ENCODE data around the gene CD37. TPM values are rescaled to one million over a fixed set of nuclear protein-coding genes. Genes with fewer than 3 reads are reported as not detected.

CD37 gene
- total RNA-seq, 1 donor from 2014 or later, result not detected

DNA sequence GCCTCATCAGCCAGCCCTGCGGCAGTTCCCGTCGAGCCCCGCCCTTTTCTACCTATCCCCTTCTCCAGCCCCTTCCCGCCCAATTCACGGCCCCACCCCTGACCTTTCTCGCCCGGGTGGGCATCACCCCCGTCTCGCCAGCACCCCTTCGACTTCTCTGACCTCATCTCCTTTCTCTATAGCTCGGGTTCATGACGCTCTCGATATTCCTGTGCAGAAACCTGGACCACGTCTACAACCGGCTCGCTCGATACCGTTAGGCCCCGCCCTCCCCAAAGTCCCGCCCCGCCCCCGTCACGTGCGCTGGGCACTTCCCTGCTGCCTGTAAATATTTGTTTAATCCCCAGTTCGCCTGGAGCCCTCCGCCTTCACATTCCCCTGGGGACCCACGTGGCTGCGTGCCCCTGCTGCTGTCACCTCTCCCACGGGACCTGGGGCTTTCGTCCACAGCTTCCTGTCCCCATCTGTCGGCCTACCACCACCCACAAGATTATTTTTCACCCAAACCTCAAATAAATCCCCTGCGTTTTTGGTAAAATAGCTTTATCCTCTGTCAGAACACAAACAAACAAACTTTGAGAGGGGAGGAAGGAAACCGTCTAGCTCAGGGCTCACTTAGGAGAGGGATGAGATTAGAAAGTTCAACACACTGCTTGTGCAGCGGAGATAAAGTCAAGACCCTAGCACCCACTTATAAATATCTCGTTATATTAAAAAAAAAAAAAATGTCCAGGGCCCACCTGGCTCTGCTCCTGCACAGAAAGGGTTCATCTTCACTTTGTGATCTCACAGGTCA lies 5.1 kb downstream of the CD37 start:
- no peak overlapping the region for H3K27ac Mint-ChIP-seq (ENCODE audit: unreplicated experiment)
- H3K36me3 Mint-ChIP-seq (ENCODE audit: unreplicated experiment), result peaks cover 41% of the 10 kb centered on the region
- no peaks in the 10 kb centered on the region for H3K27me3 Mint-ChIP-seq (ENCODE audit: unreplicated experiment)
- peaks cover 3% of the 10 kb centered on the region for H3K4me1 Mint-ChIP-seq (ENCODE audit: unreplicated experiment)
- TF ChIP-seq, protein P1, sequence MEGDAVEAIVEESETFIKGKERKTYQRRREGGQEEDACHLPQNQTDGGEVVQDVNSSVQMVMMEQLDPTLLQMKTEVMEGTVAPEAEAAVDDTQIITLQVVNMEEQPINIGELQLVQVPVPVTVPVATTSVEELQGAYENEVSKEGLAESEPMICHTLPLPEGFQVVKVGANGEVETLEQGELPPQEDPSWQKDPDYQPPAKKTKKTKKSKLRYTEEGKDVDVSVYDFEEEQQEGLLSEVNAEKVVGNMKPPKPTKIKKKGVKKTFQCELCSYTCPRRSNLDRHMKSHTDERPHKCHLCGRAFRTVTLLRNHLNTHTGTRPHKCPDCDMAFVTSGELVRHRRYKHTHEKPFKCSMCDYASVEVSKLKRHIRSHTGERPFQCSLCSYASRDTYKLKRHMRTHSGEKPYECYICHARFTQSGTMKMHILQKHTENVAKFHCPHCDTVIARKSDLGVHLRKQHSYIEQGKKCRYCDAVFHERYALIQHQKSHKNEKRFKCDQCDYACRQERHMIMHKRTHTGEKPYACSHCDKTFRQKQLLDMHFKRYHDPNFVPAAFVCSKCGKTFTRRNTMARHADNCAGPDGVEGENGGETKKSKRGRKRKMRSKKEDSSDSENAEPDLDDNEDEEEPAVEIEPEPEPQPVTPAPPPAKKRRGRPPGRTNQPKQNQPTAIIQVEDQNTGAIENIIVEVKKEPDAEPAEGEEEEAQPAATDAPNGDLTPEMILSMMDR (IDR thresholded peaks at IDR 0.05), result no peak
- no peaks in the 10 kb centered on the region for H3K9me3 Mint-ChIP-seq (ENCODE audit: unreplicated experiment)
- no peak for DNase-seq (ENCODE audit: extremely low spot score, unreplicated experiment)
- H3K4me3 Mint-ChIP-seq (ENCODE audit: unreplicated experiment), result no peak overlapping the region

DNA sequence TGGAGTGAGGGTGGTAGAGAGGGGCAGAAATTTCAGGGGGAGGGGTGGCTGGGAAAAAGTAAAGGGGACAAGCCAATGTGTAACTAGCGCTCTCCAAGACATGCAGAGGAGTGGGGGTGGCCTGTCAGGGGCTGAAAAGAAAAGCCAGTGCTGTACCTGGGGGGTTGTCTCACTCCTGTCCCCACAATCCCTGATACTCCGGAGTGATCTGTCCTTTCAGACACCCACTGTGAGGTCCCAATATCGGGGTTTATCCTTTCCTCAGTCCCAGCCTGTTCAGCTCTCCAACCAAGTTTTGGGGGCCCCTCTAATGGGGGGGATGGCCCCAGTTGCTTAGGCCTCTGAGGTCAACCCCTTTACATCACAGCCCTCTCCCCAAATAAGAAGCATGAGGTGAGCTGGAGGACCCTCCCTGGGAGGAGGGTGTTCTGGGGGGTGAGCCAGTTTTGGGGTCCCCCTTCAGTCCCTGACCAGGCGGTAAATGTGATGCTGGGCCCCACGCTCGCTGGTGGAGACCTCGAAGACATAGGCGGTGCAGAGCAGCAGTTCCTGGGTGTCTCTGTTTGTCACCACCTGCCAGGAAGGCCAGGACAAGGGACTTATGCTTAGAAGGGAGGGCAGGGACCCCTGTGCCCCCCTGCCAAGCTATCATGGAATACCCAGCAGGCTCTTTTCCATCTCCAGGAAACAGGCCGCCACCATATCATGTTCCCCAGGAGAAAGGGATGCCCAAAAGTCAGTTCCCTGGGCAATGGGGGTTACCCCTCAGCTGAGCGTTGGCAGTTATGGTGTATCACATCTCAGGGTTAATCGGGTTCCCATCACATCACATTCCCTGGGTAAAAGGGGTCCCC lies 5.9 kb downstream of the CD37 start:
- peaks cover 3% of the 10 kb centered on the region for H3K4me1 Mint-ChIP-seq (ENCODE audit: unreplicated experiment)
- TF ChIP-seq, protein P1 (IDR thresholded peaks at IDR 0.05), result no peak
- no peak for DNase-seq (ENCODE audit: extremely low spot score, unreplicated experiment)
- no peaks in the 10 kb centered on the region for H3K27me3 Mint-ChIP-seq (ENCODE audit: unreplicated experiment)
- no peaks in the 10 kb centered on the region for H3K9me3 Mint-ChIP-seq (ENCODE audit: unreplicated experiment)
- peaks cover 45% of the 10 kb centered on the region for H3K36me3 Mint-ChIP-seq (ENCODE audit: unreplicated experiment)
- H3K4me3 Mint-ChIP-seq (ENCODE audit: unreplicated experiment), result no peak overlapping the region
- no peak overlapping the region for H3K27ac Mint-ChIP-seq (ENCODE audit: unreplicated experiment)

DNA sequence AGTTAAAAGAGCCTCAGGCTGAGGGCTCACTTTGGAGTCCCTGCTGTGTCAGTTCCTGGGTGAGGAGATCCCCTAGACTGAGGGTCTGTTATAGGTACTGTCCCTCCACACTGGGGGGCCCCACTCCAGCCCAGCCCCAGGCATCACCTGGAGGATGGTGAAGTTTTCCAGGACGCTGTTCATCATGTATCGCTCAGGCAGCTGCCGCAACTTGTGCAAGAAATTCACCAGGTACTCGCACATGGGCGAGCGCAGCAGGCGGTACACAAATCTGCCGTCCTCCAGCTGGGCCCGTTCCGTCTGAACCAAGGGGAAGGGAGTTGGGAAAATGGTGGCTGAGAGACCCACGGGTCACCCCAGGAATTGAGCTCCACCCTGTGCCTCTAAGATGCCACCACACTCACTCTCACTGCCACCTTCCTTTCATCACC lies 7.1 kb downstream of the CD37 start:
- no peak overlapping the region for H3K4me3 Mint-ChIP-seq (ENCODE audit: unreplicated experiment)
- no peak overlapping the region for H3K27ac Mint-ChIP-seq (ENCODE audit: unreplicated experiment)
- H3K9me3 Mint-ChIP-seq (ENCODE audit: unreplicated experiment), result no peaks in the 10 kb centered on the region
- DNase-seq (ENCODE audit: extremely low spot score, unreplicated experiment), result no peak
- no peaks in the 10 kb centered on the region for H3K27me3 Mint-ChIP-seq (ENCODE audit: unreplicated experiment)
- H3K36me3 Mint-ChIP-seq (ENCODE audit: unreplicated experiment), result peaks cover 51% of the 10 kb centered on the region
- TF ChIP-seq, protein P1 (IDR thresholded peaks at IDR 0.05), result no peak
- H3K4me1 Mint-ChIP-seq (ENCODE audit: unreplicated experiment), result peaks cover 3% of the 10 kb centered on the region

DNA sequence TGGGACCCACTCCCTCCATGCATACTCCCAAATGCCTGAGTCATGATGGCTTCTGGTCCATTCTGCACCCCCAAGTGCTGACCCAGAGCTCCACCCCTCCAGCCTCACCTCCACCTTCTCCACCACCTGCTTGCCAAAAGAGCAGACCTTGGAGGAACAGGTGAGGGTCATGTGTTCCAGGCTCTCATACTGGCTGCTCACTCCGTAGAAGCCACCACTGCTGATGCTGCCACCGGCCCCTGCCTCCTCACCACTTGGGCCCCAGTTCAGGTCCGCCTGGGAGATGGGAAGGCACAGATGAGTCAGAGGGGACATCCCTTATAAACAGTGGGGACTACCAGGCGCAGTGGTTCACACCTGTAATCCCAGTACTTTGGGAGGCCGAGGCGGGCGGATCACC lies 7.9 kb downstream of the CD37 start:
- H3K4me3 Mint-ChIP-seq (ENCODE audit: unreplicated experiment), result no peak overlapping the region
- H3K27me3 Mint-ChIP-seq (ENCODE audit: unreplicated experiment), result no peaks in the 10 kb centered on the region
- DNase-seq (ENCODE audit: extremely low spot score, unreplicated experiment), result no peak
- peaks cover 3% of the 10 kb centered on the region for H3K4me1 Mint-ChIP-seq (ENCODE audit: unreplicated experiment)
- H3K9me3 Mint-ChIP-seq (ENCODE audit: unreplicated experiment), result no peaks in the 10 kb centered on the region
- TF ChIP-seq, protein P1 (IDR thresholded peaks at IDR 0.05), result no peak
- no peak overlapping the region for H3K27ac Mint-ChIP-seq (ENCODE audit: unreplicated experiment)
- peaks cover 55% of the 10 kb centered on the region for H3K36me3 Mint-ChIP-seq (ENCODE audit: unreplicated experiment)

Measured in osteocyte (in vitro differentiated cells).